ENCODE results near the gene RNH1. TPM values are rescaled to one million over a fixed set of nuclear protein-coding genes. Genes with fewer than 3 reads are reported as not detected.
"Not testable (repeated sequence)": the region's sequence is repeated elsewhere in the genome, so short reads cannot be mapped to it uniquely, and the experiment has no call there.

RNH1 gene
- total RNA-seq, 2 donors from 2014 or later, result 197 to 209 TPM

DNA sequence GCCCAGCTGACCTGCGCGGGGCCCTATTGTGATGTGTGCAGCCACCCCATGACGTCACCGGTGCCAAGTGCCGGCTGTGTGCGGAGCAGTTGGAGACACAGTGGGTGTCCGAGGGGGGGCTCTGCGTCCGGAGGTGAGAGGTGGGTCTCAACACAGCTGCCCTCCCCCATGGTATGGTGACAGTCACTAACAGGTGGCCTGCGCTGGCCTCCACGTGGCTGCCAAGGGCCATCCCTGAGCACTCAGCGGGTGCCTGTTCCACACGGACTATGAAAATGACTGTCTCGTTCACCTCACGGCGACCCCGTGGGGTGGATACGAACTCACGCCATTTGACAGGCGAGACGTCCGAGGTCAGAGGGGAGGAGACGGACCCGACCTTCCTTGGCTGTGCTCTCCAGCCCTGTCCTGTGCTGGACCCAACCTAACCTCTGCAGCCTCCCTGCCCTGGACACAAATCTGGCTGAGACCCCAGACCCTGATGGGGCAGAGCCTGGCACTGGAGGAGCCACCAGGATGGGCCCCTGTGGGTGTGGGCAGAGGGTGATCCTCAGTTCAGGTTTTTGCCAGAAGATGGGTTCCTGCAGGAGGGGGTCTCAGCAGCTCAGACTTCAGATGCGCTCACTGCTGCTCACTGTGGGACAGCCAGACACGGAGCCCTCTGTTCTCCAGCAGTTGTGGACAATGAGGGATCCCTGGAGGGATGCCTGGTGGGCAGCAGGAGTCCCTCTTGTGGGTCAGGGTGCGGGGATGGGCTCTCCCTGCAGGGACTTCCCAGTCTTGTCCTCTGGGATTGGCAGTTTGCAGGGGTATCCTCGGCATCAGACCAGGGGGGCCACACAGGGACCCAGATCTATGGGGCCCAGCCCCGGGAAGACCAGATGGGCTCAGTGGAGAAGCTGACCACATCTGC is 22.0 kb upstream of the RNH1 start:
- intact Hi-C loops (cut with DNase I), result no loop called here
- no peak for DNase-seq (ENCODE audit: low spot score)

DNA sequence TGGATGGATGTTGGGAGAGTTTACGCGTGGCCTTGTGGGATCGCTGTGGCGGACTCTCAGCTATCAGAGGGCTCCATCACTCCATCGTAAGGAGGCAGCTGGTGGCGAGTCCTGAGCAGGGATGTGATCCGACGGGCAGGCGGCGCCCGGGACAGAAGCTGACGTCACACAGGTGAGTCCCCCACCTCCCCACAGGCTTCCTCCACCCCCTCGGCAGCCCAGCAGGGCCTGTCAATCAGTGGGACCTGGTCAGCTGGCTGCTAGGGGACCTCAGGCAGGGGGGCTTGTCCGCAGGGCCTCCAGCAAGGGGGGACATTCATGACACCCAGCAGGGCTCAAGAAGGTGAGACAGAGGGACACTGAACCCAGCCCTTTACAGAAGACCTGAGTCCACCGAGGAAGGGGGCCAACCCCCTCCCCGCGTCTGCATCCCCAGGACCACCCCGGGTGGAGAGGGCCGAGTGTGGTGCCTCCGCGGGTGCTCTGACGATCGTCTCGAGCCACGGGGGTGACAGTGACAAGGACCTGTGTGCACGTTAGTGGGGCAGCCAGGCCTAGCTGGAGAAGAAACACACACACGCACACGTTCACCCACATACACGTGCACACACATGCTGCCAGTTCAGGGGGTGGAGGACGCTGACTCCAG is 21.2 kb upstream of the RNH1 start:
- intact Hi-C loops (cut with DNase I), result no loop called here
- no peak for DNase-seq (ENCODE audit: low spot score)

DNA sequence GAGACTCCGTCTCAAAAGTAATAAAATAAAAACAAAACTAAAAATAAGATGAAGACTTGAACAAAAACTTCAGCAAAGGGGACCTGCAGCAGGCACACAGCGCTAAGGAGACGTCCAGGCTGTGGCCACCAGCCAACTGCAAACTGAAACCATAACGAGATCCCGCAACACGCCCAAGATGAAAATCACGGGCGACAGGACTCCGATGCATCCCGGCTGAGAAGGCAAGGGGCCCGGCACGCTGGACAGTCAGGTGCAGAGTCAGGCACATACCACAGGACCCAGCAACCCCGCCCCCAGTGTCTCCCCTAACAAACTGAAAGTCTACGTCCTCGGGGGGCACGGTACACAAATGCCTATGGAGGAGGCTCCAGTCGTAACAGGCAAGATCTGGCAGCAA is 19.1 kb upstream of the RNH1 start:
- intact Hi-C loops (cut with DNase I), result no loop called here
- no peak for DNase-seq (ENCODE audit: low spot score)

DNA sequence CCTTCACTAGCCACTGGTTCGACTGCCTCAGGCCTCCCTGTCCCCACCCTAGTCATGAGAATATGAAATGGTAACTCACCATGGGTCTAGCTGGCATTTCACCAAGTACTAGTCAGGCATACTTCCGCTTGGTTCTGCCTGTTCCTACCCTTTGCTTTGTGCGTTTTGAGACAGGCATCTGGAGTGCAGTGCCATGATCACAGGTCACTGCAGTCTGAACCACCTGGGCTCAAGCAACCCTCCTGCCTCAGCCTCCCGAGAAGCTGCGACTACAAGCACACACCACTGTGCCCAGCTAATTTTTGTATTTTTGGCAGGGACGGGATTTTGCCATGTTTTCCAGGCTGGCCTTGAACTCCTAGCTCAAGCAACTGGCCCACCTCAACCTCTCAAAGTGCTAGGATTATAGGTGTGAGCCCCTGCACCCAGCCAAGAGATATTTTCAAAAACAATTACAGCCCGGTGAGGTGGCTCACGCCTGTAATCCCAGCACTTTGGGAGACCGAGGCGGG is 14.2 kb upstream of the RNH1 start:
- DNase-seq (ENCODE audit: low spot score), result no peak
- intact Hi-C loops (cut with DNase I), result no loop called here

DNA sequence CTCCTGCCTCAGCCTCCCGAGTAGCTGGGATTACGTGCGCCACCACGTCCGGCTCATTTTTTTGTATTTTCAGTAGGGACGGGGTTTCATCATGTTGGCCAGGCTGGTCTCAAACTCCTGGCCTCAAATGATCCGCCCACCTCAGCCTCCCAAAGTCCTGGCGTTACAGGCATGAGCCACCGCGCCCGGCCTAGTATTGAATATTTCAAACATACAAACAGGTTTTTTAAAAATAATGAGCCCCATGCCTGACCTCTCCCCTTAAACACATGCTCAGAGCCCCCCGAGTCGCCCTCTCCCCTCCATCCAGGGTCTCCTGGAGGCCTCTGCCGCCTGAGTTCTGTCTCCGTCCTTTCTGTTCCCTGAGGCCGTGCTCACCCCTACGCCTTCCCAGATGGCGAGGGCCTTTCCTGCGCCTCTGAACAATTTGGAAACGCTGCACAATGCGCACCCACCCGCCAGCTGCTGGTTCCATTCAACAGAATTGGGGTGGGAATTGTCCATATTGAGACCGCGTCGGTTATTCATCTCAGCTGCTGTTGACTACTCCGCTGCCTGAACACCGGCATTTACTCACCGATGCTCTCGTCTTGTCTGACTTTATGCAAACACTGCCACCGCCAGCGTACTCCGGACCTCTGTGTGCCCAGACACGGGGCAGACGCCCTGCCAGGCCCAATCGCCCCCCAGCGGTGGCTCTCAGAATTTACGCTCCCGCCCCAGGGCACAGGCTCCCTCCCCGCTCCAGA is 13.6 kb upstream of the RNH1 start:
- intact Hi-C loops (cut with DNase I), result no loop called here
- DNase-seq (ENCODE audit: low spot score), result peak; percentile 80

DNA sequence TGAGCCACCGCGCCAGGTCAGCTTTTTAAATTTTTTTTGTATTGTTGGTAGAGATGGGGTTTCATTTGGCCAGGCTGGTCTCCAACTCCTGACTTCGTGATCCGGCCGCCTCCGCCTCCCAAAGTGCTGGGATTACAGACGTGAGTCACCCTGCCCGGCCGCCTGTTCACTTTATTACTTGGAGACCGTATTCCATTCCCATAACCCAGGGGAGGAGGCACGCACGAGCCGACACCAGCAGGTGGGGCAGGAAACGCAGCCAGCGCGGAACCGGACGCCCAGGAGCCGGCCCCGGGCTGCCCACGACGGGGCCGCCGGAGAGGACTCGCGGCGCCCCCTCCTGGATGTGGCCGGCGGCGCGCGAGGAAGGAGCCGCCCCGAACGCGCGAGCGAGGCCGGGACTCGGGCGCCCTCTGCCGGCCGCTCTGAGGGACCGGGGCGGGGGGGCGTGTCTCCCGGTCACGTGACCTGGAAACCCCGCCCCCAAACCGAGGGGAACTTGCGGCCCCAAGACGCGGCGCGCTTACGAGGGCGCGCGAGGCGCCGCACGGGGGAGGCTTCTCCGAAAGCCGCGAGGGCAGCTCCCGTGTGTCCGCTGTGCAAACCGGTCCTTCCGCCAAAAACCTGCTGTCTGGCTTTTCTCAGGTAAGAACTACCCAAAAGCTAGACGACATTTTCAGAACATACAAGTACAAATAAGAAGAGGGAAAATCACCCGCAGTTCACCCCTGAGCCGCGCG is 11.6 kb upstream of the RNH1 start:
- peak; percentile 98 for DNase-seq (ENCODE audit: low spot score)
- intact Hi-C loops (cut with DNase I), result no loop called here

DNA sequence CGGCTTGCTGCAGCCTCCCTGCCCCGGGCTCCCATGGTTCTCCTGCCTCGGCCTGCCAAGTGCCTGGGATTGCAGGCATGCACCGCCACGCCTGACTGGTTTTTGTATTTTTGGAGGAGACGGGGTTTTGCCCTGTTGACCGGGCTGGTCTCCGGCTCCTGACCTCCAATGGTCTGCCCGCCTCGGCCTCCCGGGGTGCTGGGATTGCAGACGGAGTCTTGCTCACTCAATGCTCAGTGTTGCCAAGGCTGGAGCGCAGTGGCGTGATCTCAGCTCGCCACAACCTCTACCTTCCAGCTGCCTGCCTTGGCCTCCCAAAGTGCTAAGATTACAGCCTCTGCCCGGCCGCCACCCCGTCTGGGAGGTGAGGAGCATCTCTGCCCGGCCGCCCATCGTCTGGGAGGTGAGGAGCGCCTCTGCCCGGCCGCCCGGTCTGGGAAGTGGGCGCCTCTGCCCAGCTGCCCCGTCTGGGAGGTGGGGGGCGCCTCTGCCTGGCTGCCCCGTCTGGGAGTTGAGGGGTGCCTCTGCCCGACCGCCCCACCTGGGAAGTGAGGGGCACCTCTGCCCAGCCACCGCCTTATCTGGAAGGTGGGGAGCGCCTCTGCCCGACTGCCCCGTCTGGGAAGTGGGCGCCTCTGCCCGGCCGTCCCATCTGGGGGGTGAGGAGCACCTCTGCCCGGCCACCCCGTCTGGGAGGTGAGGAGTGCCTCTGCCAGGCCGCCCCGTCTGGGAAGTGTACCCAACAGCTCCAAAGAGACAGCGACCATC is 10.1 kb upstream of the RNH1 start:
- peak; percentile 84 for DNase-seq (ENCODE audit: low spot score)
- intact Hi-C loops (cut with DNase I), result not testable (repeated sequence)

DNA sequence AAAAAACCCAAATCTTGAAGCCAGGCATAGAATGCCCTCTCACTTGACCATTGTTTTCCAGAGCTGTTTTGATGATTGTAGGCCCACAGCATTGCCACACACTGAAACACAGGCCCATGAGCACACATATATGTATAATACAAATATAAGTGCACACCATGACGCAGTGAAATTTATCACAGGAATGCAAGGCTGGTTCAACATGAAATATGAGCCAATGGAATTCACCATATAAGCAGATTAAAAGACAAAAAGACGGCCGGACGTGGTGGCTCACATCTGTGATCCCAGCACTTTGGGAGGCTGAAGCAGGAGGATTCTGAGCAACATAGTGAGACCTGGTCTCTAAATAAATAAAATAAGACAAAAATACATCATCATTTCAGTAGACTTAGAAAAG is 9.4 kb upstream of the RNH1 start:
- no peak for DNase-seq (ENCODE audit: low spot score)
- intact Hi-C loops (cut with DNase I), result no loop called here

DNA sequence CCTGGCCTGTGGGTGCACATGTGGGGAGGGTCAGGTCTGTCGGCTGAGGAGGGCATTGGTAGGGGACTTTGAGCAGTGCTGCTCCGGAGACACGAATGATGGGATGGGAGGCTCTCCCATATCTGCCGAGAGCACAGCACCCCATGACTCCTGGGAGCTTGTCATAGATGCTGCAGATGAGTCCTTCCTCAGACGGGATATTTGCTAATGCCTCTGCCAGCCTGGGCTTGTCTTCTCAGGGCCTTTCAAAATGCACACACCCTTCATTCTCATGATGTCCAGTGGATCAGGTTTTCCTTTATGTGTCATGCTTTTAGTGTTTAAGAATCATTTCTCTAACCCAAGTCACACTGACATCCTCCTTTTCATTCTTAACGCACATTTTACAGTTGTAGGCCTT is 8.1 kb upstream of the RNH1 start:
- intact Hi-C loops (cut with DNase I), result no loop called here
- no peak for DNase-seq (ENCODE audit: low spot score)

DNA sequence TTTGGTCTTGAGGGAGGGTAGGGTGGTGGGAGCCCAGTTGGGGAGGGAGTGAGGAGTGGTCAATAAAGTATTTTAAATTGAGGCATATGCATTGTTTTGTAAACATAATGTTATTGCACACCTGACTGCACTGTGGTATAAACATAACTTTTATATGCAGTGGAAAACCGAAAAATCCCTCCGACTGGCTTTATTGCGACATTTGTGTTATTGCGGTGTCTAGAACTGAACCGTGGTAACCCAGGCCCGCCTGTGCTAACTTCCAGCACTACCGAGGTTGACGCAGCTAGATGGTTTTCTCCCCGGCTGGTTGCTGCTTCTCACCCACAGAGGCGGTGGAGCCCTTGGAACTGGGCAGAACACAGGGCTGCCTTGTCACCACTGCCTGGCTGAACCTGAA is 7.6 kb upstream of the RNH1 start:
- DNase-seq (ENCODE audit: low spot score), result no peak
- intact Hi-C loops (cut with DNase I), result no loop called here

DNA sequence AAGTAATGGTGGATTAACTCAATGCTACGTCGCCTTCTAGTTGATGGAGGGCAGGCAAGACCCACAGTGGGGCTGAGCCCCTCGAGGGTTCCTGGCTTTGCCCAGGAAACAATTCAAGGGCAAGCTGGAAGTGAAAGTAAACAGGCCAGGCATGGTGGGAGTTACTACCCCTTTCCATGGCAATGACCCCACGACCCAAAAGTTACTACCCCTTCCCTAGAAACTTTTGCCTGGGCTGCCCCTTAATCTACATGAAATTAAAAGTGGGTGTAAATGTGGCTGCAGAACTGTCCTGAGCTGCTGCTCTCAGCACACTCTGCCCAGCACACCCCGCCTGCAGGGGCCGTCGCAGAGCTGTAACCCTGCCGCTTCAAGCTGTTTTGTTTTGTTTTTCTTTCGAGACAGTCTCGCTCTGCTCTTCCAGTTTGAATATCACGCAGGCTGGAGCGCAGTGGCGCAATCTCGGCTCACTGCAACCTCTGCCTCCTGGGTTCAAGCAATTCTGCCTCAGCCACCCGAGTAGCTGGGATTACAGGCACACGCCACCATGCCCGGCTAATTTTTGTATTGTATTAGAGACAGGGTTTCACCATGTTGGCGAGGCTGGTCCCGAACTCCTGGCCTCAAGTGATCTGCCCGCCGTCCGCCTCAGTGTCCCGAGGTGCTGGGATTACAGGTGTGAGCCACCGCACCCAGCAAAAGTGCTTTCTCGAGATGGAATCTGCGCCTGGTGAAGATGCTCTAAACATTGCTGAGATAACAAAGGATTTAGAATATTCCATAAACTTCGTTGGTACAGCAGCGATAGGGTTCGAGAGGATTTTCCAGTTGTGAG is 5.9 kb upstream of the RNH1 start:
- DNase-seq (ENCODE audit: low spot score), result no peak
- intact Hi-C loops (cut with DNase I), result no loop called here

DNA sequence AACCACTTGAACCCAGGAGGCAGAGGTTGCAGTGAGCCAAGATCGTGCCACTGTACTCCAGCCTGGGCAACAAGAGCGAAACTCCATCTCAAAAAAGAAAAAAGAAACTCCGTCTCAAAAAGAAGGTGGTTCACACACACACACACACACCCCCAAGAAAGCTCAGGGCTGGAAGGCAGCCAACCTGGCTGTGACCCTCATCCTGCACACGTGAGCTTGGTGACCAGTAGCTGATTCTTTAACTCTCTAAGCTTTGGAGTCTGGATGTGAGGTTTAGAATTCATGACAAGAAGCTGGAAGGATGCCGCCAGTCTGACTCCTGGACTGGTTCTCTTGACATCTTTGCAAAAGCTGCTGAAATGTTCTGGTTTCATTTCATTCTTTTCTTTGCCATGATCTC is 1.9 kb upstream of the RNH1 start:
- intact Hi-C loops (cut with DNase I), result no loop called here
- DNase-seq (ENCODE audit: low spot score), result no peak

DNA sequence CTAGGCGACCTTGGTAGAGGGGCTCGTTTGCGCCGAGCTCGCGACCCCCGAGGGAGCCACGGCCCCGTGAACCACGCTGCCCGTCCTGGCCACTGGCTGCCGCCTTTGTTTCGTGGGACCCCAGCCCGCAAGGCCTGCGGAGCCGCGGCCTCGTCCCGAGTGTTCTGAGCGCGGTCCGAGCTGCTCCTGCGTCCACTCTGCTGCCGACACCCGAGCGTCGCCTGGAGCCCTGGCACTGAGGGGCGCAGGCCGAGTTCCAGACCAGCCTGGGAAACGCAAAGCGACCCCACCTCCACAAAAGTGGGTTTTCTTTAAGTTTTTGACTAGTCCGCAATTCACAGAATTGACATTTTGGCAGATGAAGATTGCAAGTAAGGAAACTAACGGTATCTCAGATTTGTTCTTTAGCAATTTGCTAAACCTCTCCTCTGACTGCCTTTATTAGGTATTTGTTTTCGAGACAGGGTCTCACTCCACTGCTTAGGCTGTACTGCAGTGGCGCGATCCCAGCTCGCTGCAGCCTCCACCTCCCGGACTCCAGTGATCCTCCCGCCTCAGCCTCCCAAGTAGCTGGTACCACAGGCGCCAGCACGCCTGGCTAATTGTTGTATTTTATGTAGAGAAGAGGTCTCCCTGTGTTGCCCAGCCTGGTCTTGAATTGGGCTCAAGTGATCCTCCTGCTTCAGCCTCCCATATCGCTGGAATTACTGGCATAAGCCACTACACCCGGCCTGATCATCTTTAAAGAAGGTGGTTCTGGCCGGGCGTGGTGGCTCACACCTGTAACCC is 879 bp upstream of the RNH1 start:
- intact Hi-C loops (cut with DNase I), result no loop called here

DNA sequence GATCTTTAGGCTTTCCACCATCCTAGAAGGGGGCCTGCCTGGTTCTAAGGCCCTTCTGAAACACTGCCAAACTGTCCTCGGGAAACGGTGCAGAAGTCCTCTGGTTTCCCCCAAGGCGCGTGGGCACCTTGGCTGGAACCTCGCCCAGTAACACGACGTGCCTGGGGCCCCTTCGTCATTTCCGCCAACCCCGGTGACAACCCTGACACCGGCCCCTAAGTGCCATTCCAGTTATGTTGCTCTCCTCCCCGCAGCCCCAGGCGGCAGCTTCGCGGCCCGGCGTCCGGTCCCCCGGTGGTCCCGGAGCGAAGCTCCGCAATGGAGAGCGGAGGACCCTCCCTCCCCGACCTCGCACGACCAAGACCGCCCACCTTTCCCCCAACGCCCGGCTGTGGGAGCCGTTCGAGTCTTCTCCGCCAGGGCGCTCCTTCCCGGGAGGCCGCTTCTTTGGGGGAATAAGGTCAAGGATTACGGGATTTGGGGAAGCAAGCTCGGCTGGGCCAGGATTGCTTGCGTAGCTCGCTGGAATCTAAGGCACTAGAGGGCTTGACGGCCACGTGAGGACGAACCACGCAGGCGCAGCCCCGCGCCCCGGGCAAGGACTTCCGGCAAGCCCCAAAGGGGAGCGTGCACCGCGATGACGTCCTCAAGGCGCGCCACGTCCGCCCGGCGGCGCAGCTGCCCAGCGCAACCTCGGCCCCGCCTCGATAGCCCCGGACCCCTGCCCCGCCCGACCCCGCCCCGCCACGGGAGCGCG is 626 bp downstream of the RNH1 start:
- peak; percentile 100 for DNase-seq (ENCODE audit: low spot score)
- intact Hi-C loops (cut with DNase I), result no loop called here

More for the DNA sequence above, 879 bp upstream of the RNH1 start:
- no peak for DNase-seq (ENCODE audit: low spot score)

DNA sequence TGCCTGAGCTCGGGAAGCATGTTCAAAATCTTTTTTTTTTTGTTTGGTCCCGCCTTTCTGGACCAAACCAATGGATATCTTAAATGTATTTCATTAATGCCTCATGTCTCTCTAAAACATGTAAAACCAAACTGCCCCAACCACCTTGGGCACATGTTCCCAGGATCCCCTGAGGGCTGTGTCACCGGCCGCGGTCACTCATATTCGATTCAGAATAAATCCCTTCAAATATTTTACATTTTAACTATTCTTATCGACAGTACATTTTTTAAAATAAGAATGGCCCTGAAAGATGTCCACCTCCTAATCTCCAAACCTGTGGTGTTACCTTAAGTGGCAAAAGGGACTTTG is 2.1 kb downstream of the RNH1 start:
- intact Hi-C loops (cut with DNase I), result loop anchor here in 1 of 2 donors (5.0 kb wide), 1 partner anchor 208 kb away; the partner anchor contains the start of gene IFITM5
- DNase-seq (ENCODE audit: low spot score), result no peak
